ENCODE measurements around the gene PDPK1.

The PDPK1 gene

DNA sequence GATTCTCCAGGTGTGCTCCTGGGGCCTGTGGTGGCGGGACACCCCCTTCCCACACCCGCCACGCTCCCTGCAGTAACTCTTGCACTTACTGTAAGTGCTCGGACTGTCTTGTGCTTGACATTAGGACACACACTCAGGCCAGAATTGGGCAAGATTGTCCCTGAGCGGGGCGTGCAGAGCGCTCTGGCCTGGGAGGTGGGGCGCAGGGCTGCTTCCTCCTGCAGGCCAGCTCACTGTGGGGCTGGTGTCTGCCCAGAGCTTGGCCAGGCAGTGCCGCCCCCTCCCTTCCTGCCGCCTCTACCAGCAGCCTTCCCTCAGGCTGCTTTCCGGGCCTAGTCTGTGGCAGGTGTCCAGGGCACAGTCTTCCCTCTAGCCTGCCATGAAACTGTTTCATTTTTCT is 30.2 kb upstream of the PDPK1 start:
- no peak for DNase-seq

DNA sequence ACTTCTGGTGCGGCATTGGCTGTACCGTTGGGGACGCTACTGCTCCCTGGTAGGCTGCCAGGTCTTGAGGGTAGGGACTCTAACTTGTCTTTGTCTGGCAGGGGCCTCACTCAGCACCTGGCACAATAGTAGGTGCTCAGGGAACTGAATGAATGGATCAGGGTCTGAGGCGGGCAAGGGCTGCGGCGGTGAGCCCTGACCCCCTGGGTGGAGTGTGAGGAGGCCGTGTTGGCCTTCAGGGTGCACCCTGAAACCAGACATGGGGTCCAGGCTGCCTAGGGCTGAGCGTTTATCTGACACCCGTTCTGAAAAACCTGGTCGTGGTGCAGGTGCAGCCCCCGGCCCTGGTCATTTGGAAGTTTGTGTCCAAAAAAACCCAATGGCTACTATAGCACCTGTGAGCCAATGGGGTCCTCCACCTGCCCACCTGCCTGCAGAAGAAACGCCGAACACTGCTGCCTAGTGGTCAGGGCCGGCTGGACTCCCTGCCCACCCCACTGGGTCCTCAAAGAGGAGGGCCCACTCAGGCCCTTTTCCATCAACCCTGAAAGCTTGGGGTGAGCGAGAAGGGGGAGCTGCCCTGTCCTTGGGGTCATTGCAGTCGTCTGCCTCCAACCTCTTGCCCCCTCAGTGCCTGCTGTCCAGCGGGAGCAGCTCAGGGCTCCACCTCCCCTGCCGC is 29.0 kb upstream of the PDPK1 start:
- no peak for DNase-seq

DNA sequence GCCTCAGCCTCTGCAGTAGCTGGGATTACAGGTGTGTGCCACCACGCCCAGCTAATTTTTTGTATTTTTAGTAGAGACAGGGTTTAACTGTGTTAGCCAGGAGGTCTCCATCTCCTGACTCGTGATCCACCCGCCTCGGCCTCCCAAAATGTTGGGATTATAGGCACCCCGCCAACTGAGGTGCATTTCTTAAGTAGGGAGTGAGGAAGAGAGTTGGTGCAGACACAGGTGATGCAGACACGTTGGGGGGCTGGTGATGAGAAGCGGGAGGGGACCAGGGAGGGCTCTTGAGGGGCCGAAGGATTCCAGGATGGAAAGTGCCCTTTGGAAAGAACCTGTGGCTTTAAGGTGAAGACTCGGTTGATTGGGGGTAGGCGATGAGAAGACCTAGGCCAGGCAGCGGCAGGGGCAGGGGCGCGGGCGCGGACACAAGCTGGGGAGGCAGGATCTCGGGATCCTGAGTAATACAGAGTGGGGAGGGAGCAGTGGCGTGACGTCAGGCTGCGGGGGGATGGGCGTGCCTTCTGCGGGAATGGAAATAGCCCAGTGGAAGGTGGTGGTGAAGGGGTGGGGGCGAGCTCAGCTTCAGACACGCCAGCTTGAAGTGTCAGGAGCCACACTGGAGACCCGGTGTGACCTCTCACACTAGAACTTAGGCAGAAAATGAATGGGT is 26.6 kb upstream of the PDPK1 start:
- DNase-seq, result no peak

DNA sequence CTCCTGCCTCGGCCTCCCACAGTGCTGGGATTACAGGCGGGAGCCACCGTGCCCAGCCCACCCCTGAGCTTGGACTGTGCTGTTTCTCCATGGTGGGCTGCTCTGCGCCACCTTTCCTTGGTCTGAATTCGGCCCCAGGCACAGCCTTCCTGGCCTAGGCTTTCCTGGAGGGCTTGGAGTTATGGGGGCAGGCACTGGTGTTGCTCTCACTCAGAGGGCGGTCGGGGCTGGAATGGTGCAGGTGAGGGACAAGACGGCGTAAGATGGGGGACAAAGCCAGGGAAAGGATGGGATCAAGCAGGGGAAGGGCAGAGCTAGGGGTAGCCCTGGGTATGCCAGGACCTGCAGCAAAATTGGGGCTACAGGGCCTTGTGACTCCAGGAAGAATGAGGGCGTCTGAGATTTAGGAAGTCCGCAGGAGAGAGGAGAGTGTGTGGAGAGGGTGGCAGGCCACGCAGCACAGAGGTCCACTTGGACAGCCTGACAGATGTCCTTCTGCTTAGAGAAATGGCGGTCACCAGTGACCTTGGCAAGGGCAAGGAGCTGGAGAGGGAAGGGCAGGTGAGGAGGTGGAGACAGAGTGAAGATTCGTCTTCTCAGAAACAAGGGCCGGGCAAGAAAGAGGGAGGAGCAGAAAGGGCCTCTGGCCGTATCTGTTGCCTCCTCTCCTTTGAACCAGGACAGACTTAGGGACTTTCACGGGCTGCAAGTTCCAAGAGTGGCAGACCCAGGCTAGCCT is 25.7 kb upstream of the PDPK1 start:
- DNase-seq, result no peak

DNA sequence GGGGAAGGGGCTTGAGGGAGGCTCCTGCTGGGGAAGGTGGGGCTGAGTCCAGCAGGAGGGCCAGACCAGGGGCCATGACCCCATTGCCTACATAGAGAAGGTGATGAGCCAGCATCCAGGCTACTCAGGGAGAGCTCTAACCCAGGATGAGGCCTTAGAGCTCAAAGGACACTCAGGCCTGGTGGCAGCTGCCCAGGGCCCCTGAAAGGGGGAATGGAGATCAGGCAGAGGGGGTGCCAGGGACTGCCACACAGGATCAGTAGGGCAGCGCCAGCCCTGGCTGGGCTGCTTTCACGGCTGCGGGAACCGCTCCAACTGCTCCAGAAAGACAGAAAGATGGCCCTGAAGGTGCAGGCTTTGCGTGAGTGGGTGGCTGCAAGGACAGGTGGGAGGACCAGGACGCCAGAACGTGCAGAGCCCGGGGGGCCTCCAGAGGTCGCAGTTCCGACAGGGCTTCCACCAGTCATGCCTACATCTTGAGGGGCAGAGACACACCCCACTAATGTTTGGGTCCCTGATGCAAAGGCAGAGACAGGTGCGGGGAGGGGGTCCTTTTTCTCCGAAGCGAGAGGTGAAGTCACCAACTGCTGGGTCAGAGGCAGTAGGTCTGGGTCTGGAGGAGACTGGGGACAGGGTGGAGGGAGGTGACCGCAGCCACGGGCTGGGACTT is 25.0 kb upstream of the PDPK1 start:
- no peak for DNase-seq

DNA sequence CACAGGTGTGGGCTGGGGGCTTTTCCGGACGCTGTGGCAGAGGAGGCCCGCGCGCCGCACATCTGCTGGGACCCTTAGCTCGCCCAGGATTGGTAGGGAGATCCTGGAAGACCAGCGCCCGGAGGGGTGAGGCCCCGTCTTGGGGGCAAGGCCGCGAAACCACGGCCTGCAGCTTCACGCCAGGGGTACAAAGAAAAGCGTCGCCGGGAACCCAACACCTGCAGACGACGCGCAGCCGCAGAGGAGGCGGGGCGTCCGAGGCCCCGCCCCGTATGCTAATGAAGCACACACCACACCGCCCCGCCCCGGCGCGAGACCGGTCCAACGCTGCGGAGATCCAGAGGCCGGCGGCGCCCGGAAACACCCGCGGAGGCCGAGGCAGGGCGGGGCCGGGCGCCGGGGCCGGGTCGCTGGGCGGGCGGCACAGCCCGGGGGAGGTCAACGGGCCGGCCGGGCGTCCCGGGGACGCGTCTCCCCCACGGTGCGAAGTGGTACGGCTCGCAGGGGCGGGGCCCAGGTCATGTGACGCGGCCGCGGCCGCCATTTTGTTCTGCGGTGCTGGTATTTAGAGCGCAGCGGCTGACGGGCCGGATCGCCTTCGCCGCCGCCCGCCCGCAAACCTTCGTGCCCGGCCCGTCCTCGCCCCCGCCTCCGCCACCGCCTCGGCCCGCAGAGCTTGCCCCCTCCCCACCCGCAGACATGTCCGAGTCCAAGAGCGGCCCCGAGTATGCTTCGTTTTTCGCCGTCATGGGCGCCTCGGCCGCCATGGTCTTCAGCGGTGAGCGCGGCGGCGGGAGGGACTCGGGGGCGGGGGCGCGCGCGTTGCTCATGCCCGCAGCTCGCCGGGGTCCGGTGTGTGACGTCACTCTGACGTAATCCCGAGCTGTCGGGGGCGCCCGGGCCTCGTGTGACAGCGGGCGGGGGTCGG is 24.2 kb upstream of the PDPK1 start, which contains the start of gene ATP6V0C:
Gene ATP6V0C (plus strand): TSS at position 548 of the 928 bp plus-strand sequence. CDS start 152 bp downstream, at position 700.
- DNase-seq, result peak; percentile 82 to 93 (median 88)

DNA sequence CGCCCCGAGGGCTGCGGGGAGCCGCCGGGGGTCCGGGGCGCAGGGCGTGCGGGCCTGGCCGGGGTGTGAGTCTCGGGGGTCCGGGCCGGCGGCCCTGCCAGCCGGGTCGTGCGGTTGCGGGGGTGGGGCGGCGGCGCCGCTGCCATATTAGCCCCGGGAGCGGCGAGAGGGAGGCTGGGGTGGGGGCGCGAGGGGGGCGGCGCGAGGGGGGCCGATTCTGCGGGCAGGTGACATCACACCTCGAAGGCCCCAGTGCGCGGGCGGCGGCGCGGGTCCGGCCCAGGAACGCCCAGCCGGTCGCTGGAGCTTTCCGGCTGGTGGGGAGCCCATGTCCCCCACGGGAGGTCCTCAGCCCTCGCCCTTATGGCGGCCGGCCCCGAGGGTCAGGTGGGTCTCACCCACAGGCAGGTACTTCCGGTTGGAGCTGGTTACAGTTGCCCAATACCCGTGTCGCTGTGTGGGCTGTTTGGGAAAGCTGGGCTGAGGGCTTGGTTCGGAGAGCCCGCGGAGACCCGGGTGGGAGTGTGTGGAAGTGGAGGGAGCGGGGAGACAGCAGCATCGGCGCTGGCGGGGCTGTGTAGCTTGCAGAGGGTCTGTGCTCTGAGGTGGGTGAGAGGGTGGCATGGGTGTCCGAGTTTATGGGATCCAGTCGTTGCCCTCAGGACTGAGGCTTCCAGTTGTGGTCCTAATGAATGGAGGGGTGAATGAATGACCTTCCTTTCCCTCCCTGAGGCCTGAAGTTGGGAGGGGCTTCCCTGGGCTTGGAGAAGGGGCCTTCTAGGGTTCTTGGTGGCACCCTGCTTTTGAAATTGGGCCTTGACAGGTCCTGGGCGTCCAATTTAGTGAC is 23.3 kb upstream of the PDPK1 start:
- no peak for DNase-seq

DNA sequence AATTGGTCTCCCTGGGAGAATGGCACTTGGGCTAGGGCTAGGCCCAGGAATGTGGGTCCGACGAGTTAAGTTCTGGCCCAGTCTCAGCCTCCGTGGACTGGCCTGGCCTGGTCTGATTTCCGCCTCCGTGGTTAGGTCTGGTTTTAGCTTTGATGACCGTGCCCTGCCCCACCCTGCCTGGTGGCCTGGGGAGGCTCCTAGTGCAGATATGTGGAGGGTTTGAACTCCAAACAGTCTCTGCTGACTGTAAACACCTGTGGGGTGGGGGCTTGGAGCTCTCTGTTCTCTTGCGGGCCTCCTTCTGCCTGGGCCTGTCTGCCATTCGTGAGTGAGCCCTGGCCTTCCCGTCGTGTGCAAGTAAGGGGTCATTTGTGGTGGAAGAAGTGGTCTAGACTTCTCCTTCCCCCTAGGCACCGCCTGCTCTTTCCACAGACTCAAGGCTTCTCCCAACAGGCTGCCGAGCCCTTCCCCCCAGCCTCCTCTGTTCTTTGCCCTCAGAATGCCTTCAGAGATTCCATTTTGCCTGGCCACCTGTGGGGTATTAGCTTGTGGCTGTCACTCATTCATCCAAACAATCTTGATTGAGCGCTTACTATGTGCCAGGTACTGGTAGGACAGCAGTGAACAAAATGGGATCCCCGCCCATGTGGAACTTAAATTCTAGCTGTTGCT is 22.5 kb upstream of the PDPK1 start:
- DNase-seq, result no peak

DNA sequence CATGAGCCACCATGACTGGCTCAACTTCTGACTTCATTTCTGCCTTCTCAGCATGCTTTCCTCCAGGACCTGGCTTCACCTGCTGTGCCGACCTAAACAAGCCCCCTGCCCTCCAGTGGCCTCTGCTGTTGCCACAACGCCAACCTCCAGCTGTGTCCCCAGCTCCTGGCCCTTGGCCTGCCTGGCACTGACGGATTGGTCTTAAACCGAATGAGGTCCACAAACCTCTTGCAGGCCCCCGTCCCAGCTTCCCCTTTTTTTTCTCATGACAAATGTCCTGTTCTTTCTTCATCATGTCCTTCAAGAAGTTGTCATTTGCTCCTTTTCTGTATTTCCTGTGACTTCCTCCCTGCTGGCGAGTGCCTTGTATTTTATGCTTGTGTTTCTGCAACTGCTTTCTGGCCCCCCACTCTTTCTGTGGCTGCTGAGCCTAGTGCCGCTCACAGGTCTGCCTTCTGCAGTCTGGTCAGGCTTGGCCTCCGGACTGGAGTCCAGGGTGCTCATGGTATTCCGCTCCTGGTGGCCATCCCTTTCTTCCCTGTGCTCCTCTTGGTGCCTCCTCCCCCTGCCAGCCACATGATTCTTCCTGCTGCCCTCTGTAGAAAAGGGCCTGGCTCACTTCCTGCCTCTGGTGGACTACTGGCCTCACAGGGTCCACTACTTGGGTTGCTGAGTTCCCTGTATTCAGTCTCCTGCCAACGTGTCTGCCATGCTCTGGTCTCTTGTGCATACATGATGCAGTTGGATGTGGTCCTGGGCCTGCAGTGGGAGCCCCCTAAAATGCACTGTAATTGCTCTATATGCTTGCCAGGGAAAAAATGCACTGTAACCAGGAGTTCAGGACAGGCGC is 21.2 kb upstream of the PDPK1 start:
- no peak for DNase-seq

DNA sequence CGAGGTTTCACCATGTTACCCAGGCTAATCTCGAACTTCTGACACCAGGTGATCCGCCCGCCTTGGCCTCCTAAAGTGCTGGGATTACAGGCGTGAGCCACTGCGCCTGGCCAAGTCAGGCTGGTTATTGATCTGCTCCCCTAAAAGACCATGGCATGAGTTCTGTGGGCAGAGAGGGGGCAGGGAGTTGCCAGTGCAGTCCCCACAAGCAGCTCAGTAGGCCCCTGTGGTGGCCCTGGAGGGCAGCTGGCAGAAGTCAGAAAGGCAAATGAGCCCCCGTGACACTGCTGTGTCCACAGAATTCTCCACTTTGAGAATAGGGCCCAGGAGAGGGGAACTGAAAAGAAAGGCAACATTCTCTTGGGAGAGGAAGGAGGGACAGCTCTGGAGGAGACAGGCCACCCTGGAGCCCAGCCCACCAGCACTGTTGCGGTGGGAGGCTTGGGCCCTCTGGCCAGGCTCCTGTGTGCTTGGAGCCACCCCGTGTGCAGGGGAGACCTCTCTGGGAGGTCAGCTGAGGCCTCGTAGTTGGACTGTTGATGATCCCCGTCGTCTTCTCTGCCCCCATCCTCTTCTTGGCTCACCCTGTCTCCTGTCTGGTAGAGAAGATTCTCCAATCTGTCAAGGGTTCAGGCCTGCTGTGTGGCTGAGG is 19.7 kb upstream of the PDPK1 start:
- no peak for DNase-seq

DNA sequence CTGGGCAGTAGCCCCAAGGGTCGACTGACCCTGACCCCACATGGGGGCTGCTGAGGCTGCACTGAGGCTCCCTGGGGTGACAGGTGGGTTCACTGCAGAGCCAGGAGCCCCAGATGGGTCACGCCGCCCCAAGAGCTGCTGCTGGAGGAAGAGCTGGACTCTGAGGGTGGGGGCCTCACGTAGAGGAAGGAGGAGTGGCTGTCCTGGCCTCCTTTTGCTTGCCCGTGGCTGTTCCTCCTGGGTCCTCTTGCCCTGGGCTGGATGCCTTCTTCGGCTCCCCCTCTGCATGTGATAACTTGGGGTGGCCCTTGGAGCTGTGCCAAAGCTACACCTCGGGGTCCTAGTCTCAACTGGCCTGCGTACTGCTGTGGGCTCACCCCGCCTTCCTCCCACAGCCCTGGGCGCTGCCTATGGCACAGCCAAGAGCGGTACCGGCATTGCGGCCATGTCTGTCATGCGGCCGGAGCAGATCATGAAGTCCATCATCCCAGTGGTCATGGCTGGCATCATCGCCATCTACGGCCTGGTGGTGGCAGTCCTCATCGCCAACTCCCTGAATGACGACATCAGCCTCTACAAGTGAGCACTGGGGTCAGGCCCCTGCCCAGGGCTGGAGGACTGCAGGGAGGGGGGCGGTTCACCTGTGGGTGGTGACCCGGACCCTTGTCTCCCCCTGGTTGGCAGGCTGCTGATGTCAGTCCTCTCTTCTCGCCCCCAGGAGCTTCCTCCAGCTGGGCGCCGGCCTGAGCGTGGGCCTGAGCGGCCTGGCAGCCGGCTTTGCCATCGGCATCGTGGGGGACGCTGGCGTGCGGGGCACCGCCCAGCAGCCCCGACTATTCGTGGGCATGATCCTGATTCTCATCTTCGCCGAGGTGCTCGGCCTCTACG is 18.8 kb upstream of the PDPK1 start:
- no peak for DNase-seq

DNA sequence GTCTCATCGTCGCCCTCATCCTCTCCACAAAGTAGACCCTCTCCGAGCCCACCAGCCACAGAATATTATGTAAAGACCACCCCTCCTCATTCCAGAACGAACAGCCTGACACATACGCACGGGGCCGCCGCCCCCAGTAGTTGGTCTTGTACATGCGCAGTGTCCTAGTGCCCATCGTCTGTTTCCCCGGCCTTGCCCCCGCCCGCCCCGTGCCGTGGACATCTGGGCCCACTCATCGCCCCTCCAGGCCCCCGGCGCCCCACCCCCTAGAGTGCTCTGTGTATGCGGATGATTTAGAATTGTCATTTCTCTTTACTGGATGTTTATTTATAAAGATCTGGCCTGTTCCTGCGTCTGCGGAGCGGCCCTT is 18.1 kb upstream of the PDPK1 start:
- no peak for DNase-seq

DNA sequence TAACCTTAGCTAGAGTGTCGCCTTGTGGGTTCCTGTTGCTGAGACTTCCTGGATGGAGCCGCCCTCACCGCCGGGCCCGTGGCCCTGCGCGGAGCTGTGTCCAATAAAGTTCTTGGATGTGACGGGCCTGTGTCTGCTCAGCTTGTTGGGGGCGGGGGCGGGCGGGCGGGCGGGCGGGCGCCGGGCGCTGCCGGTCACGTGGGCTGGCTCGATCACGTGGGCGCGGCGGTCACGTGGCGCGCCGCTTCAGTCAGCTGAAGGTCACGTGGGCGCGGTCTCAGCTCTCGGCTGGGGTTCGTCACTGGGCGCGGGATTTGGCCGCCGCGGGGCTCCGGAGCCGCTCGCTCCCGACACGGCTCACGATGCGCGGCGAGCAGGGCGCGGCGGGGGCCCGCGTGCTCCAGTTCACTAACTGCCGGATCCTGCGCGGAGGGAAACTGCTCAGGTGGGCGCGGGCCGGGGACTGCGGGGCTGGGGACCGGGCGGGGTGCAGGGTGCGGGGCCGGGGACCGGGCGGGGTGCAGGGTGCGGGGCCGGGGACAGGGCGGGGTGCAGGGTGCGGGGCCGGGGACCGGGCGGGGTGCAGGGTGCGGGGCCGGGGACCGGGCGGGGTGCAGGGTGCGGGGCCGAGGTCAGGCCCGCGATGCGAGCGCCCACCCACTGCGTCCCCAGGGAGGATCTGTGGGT is 17.6 kb upstream of the PDPK1 start, which contains the start of gene AMDHD2:
Gene AMDHD2 (plus strand): TSS at position 275 of the 687 bp plus-strand sequence. CDS start 88 bp downstream, at position 363.
- peak; percentile 60 to 88 (median 72) for DNase-seq

DNA sequence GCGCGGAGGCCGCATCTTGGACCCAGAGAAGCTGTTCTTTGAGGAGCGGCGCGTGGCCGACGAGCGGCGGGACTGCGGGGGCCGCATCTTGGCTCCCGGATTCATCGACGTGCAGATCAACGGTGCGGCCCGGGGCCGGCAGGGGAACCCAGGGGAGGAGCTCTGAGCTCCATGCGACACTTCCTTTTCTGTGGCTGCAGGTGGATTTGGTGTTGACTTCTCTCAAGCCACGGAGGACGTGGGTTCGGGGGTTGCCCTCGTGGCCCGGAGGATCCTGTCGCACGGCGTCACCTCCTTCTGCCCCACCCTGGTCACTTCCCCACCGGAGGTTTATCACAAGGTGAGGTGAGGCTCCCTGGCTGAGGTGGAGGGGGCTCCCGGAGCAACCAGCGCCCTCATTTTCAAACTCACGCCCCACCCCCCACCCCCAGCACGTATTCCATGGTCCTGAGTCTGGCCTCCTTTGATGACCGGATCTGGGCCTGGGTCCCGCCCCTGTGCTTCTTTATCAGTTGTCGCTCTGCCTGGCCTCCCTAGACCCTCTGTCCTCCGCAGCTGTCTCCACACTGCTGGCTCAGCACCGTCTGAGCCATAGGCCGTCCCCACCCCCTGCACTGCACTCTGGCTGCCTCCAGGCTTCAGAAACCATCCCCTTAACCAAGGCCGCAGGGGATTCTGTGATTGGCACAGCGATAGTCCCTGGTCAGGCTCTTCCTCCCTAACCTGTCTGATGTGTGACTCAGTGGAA is 16.9 kb upstream of the PDPK1 start:
- DNase-seq, result peak in 2 of 4 experiments; percentile 54 to 57

DNA sequence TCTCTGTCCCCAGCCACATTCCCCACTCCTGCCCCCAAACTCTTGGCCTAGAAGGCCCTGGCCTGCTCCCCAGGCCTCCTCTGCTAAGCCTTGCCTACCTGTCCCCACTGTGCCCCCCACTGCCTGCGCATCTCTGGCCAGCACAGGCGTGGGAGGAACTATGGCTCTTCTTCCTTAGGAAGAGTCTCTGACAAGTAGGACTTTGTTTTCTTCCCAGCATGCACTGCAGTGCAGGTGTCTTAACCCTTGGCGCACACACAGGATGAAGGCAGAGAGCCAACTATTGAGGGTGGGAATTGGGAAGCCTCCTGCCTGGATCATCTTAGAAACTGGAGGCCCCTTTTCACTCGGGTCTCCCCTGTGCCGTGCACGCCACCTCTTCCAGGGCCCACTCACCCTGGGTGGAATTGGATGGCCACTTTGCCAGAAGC is 14.0 kb upstream of the PDPK1 start:
- no peak for DNase-seq

DNA sequence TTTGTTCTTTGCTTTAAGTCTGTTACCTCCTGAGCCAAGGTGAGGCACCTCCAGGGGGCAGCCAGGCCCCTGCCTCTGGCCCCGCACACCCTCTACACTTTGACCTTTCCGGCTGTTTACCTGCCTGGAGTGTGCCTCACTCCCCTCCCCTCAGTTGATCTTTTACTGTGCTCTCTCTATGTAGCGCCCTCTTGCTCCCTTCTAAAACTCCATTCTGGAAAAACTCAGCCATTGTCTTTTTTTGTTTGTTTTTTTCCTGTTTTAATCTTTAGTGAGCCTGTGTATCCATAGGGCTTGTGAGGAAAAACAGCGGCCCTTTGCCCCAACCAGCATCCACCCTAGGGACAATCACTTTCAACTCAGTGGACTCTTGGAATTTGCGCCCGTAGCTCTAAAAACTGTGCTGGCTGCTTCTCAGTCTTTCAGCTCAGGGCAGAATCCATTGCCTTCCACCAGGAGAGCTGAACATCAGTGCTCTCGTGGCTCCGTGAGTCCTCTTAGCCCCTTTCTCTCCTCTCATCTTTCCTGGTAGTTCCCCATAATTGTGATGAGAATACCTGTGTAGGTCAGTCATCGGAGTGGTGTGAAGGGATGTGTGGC is 13.4 kb upstream of the PDPK1 start:
- no peak for DNase-seq
